Brain pericyte (primary cell): ENCODE data around the gene CAGE1.
A peak's percentile ranks its signal among the peaks of the same experiment; 100 is the strongest.

Source experiments
- DNase-seq: peaks from one replicate; pipeline ENCODE4 v3.0.0-alpha.2; 2012; ENCODE audit warnings: low read depth, low spot score

The CAGE1 gene

DNA sequence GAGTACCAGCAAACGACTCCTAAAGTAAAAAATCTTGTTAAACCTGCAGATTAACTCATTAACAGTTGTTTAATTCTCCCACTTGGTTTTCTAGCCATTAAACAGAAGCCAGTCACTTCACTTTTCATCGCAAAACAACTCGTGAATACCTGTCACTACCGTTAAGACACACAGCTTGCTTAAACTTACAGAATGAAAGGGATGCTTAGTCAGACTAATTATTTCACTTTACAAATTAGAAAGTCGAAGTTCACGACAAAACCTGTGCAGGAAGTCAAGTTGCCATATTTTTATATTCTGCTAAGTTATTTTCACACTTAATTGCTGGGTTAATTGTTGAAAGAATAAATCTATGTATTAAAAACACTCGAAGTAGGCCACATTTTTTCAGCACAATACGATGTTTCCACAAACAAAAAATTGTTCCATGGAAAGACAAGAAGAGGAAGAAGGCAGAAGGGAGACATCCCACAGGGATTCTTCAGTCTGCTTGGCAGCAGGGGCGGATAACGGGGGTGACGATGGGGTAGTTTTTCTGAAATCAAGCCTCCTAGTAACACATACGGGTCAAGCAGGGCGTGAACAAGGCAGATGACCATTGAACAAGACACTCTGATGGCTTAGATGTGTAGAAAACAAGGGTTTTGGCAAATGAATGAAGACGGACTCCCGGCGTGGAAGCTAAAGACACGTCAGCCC is 77.5 kb downstream of the CAGE1 start:
- DNase-seq = peak; percentile 24

DNA sequence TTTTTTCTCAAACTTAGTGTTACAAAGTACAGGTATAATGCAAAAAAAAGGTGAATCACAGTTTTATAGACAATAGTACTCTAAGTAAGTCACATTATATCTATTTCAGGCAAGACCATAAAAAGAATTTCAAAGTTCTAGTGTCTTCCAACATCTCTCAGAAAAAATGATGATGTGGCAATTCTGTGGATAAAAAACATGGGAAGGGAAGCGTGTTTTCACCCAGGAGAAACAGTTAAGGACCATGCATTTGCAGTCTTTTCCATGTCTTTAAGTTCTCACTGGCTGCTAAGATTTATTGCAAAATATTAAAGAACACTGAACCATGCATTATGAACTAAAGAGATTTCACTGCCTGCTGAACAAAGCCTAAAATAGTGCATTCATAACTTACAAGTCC is 78.4 kb downstream of the CAGE1 start:
- DNase-seq = no peak

GRCh38 chr6:7309050-7309449 is 80.5 kb downstream of the CAGE1 start:
- no peak for DNase-seq

- no peak for DNase-seq
Observed at GRCh38 chr6:7307533-7307932, 82.0 kb downstream of the CAGE1 start.

DNA sequence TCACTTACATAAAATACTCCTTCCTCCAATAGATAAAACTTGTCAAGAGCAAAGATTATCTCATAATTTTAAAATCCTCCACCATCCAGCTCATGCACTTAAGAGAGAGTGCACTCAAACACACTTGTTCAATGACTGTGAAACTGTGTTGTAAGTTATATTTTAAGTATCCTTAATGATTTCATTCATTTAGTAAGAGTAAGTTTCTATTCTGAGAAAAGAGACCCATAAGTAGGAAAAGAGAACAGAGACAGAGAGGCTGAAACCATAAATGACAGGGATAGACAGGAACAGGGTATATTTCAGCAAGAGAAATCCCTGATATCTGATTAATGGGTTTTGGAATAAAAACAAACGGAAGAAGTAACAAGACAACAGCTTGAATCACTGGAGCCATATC is 84.7 kb downstream of the CAGE1 start:
- no peak for DNase-seq

- no peak for DNase-seq
Observed at GRCh38 chr6:7301702-7302101, 87.8 kb downstream of the CAGE1 start.

DNA sequence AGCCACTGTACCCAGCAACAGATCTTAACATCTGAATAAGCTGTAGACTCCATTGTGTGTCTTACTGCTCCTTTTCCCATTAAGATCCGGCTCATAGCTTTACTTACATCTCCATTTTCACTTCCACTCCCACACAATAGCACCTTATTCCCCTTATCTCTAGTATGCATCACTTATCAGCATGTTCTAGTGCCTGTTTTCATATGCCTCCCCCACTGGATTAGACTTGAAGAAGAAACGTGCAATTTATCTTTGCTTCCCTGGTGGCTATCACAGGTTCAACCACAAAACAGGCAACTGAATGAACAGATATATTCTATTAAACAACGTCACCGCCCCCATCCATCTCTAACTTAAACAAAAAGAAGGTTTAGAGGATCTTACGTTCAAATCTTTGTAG is 88.6 kb downstream of the CAGE1 start:
- DNase-seq = no peak

DNA sequence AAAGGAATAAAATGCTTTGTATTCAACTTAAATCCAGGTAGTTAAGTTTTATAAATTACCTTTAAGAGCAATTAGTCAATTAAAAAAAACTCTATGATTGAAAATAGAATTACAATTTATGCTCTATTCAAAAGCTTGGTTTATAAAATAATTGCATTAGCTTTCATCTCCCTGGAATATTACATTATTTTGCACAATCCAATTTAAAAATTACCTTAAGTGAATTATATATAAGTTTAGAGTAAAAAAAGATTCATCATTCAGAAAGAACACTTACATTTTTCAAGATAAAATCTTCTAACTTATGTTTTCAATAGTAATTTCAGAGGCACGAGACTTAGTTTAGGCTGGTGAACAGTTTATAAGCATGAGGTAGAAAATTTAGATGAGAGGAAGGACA is 91.4 kb downstream of the CAGE1 start:
- DNase-seq = no peak

- DNase-seq = no peak
Observed at GRCh38 chr6:7296602-7297001, 92.9 kb downstream of the CAGE1 start.

GRCh38 chr6:7295916-7296315 is 93.6 kb downstream of the CAGE1 start:
- DNase-seq = no peak

- no peak for DNase-seq
Observed at GRCh38 chr6:7292596-7293255, 96.8 kb downstream of the CAGE1 start.

DNA sequence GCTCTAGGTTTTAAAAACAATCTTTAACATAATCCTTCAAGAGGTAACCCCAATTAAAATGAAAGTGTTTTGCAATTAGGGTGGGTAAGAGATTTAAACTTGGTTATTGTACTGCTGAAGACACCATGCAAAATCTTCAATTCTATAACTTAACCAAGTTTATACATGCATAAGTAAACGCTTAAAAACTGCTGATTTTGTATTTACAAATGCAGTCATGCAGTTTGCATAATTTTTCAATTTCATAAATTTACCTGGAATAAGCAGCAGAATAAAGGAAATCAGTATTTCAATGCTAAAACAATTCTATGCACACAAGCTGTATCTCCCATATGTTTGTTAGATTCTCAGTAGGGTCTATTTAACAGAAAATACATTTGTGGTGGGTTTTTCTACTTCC is 99.5 kb downstream of the CAGE1 start:
- no peak for DNase-seq

GRCh38 chr6:7285416-7285815 is 104.1 kb downstream of the CAGE1 start:
- no peak for DNase-seq

GRCh38 chr6:7283676-7284075 is 105.9 kb downstream of the CAGE1 start:
- no peak for DNase-seq

DNA sequence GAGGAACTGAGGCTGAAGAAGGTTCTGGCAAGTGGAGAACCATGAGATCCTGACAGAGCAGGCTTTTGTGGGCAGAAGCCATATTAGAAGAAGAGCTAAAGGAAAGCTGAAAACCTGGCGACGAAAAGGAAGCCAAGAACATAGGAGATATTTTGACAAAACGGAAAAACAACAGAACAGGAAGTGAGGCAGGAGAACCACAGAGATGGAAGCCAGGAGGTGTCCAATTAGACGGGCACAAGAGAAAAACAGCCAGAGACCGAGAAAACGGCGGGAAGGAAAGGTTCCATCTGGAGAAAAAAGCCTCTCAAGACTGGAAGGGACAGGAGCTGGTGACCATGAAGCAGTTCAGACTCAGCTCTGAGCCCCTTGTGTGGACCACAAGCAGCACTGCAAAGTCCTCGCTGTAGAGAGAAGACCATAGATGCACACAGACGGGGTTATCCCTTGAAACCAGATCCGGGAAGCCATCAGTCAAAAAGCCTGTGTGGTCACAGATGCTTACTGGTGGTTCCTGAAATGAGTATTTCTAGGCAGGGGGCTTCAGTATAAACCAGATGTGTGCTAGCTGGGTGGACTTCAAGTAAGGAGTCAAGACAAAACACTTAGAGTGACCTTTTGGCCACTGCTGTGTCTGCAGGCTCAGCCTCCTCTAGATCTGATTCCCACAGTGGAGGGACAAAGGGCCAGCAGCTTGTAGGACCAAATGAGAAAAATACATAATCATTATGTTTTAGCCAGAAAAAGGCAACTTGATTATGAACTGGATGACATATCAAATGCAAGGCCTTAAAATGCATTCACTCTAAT is 107.2 kb downstream of the CAGE1 start:
- DNase-seq = no peak
